Epithelial cell of proximal tubule (primary cell): ENCODE results near the gene LAMA2. TPM values are rescaled to one million over a fixed set of nuclear protein-coding genes. Genes with fewer than 3 reads are reported as not detected.

Experiments
- DNase-seq: peaks from one replicate; pipeline ENCODE4 v3.0.0-alpha.2; 2011; ENCODE audit warnings: low read depth
- H3K4me3 ChIP-seq: 2 replicates; pipeline ENCODE4 v1.5.1; 2011; ENCODE audit warnings: low read depth, mild to moderate bottlenecking, low read length
- total RNA-seq: library from RNA; depleted of rRNA; stranded (reverse); fragments of >200 nt; gene quantifications from 2 replicates; pipeline ENCODE4 v1.2.3, GENCODE V29; 2015
- TF ChIP-seq, protein P1 (sequence below): conservative IDR thresholded peaks from 2 replicates; pipeline ENCODE4 v1.5.1; 2012; ENCODE audit warnings: low read depth, mild to moderate bottlenecking, low read length

Gene LAMA2
- total RNA-seq, 1 donor from 2014 or later = 0.69 TPM

DNA sequence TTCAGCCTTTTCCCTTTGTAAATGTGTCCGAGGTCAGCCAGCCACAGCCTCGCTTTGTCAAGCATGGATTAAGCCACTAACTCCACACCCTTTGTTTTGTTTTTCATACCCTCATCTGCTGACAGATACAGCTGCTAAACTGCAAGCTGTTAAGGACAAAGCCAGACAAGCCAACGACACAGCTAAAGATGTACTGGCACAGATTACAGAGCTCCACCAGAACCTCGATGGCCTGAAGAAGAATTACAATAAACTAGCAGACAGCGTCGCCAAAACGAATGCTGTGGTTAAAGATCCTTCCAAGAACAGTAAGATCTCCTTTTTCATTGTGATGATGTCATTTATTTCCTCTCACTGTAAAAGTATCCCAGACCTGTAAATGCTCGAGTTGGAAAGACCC, 557.8 kb downstream of the LAMA2 start:
- H3K4me3 ChIP-seq = no peak overlapping the region
- TF ChIP-seq, protein P1, sequence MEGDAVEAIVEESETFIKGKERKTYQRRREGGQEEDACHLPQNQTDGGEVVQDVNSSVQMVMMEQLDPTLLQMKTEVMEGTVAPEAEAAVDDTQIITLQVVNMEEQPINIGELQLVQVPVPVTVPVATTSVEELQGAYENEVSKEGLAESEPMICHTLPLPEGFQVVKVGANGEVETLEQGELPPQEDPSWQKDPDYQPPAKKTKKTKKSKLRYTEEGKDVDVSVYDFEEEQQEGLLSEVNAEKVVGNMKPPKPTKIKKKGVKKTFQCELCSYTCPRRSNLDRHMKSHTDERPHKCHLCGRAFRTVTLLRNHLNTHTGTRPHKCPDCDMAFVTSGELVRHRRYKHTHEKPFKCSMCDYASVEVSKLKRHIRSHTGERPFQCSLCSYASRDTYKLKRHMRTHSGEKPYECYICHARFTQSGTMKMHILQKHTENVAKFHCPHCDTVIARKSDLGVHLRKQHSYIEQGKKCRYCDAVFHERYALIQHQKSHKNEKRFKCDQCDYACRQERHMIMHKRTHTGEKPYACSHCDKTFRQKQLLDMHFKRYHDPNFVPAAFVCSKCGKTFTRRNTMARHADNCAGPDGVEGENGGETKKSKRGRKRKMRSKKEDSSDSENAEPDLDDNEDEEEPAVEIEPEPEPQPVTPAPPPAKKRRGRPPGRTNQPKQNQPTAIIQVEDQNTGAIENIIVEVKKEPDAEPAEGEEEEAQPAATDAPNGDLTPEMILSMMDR = no peak
- DNase-seq = no peak

DNA sequence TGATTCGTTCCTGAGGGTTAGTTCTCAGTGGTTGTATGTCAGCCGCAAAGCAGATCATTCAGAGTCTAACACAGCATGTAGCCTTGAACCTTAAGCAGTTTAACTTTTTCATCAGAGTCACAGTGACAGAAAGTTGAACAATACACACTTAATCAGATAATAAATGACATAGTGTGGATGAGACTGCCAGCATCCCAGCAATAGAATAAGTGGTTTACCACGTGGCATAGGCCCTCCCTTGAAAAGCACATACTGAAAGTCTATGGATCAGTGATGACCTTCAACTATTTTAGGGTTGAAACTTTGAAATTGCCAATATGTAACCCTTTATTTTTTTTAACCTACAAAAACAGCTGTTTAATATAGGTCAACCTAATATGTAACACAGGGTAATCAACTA, 561.7 kb downstream of the LAMA2 start:
- DNase-seq = no peak
- TF ChIP-seq, protein P1 = no peak
- no peak overlapping the region for H3K4me3 ChIP-seq

DNA sequence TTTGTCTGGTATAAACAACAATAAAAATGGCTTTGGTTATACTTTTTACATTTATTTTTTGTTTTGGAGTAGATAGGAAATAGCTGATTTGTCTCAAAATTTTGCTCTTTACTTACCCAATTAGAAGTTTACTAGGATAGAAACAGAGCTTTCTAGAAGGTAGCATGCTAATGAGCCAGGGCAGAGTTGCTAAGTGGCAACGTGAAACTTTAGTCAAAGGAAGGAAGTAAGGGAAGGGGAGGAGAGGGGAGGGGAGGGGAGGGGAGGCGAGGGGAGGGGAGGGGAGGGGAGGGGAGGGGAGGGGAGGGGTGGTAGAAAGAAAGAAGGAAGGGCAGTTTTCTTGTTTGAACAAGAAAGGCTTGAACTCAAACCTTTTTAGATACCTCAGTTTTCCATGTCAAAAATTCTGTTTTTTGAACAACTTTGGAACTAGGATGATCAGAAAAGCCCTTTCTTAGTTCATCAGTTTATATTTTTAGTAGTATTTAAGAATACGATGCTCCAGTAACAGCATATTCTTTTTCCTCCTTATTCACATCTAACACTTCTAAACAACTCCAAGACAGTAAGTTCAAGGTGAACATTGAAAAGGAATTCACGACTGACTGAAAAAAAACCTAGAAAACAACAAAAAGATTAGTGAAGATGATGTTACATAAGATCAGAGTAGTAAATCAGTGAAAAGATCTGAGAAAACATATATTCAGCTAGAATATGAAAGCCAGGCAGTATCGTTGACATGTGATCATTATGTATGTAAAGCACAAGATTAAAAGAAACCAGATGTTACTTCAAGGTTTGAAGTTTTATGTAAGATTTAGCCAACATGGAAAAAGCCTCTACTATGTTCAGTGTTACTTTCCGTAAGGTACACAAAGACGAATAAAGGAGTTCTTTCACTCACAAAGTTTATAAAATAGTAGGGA, 563.6 kb downstream of the LAMA2 start:
- TF ChIP-seq, protein P1 = no peak
- DNase-seq = no peak
- H3K4me3 ChIP-seq = no peak overlapping the region

DNA sequence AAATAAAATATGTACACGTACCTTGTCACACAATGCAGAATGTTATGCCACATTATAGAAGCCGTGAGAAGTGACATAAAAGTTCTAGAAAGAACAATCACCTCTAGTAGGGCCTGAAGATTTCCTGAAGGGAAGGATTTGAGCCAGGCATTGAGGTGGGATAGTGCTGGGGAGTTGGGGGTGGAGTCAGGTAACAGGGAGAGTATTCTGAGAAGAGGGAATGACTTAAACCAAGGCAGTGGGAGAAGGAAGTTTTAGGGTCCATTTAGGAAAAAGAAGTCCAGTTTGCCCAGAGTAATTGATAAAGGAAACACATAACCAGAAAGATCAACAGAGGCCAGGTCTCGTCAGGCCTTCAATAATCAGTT, 564.2 kb downstream of the LAMA2 start:
- TF ChIP-seq, protein P1 = no peak
- H3K4me3 ChIP-seq = no peak overlapping the region
- no peak for DNase-seq

DNA sequence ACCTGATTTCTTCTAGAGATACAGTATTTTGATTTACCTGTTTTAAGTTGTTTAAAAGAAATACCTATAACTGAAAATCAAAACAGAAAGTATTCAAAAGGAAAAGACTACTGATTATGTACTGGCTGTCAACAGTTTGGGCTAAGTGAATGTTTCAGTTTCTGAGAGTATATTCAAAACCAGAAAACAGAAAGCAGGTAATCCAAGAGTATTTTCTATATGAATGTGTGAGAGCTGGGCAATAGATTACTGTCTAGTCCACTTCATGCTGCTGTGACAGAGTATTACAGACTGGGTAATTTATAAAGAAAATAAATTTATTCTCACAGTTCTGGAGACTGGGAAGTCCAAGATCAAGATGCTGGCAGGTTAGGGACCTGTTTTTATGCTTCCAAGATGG, 566.0 kb downstream of the LAMA2 start:
- TF ChIP-seq, protein P1 = no peak
- H3K4me3 ChIP-seq = no peak overlapping the region
- no peak for DNase-seq

DNA sequence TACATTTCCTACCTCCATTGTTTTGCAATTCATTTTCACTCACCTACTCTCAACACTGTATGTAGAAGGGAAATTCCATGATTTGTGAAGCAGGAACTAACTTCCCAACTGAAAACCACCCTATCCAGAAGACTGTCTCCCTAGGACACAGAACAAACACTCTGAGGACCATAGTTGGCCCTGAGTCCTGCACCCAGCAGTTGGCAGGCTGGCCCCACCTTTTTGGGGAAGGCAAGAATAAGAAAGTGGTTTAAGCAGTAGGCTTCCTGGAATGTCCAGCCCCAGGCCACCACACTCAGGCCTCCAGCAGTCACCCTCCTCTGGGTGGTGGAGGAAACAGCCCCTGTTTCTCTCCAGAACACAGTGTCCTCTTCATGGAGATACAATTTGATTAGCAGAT, 568.2 kb downstream of the LAMA2 start:
- H3K4me3 ChIP-seq = no peak overlapping the region
- DNase-seq = no peak
- TF ChIP-seq, protein P1 = no peak

DNA sequence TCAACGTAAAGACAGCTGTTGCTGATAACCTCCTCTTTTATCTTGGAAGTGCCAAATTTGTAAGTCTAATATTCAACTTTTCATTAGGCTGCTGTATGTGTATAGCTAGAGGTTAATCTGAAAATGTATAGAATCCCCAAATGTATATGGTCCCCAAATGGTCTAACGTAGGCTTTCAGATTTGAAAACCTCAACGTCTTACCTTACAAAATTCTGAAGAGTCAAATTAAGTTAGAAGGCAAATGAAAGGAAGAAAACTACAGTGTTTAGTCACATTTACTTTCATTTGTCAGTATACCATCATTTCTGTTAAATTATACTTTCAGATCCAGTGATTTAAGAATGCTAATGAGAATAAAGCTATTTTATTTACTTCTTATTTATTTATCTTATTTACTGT, 570.1 kb downstream of the LAMA2 start:
- TF ChIP-seq, protein P1 = no peak
- no peak overlapping the region for H3K4me3 ChIP-seq
- DNase-seq = no peak
